Measurements from ENCODE around the gene TMEM132A.
"Not testable (repeated sequence)": the region's sequence is repeated elsewhere in the genome, so short reads cannot be mapped to it uniquely, and the experiment has no call there.

Gene TMEM132A

GRCh38 chr11:60964801-60965200 lies 40.5 kb downstream of the TMEM132A start:
- DNase-seq (ENCODE audit: low spot score), result no peak

- DNase-seq (ENCODE audit: low spot score), result no peak
Measured at GRCh38 chr11:60966890-60967289, 42.6 kb downstream of the TMEM132A start.

- no peak for DNase-seq (ENCODE audit: low spot score)
Measured at GRCh38 chr11:60968223-60968622, 44.0 kb downstream of the TMEM132A start.

GRCh38 chr11:60970369-60970774 lies 46.1 kb downstream of the TMEM132A start:
- DNase-seq (ENCODE audit: low spot score), result no peak

GRCh38 chr11:60970890-60971289 lies 46.6 kb downstream of the TMEM132A start:
- DNase-seq (ENCODE audit: low spot score), result no peak

GRCh38 chr11:60971520-60971919 lies 47.3 kb downstream of the TMEM132A start, which contains the start of gene CD6:
Gene CD6, plus strand, starts transcription at chr11:60971680. Its CDS starts 186 bp downstream, at chr11:60971866.
- no peak for DNase-seq (ENCODE audit: low spot score)

- DNase-seq (ENCODE audit: low spot score), result no peak
Measured at GRCh38 chr11:60972182-60973030, 48.1 kb downstream of the TMEM132A start.

- no peak for DNase-seq (ENCODE audit: low spot score)
Measured at GRCh38 chr11:60973699-60974098, 49.4 kb downstream of the TMEM132A start.

GRCh38 chr11:60974316-60974715 lies 50.1 kb downstream of the TMEM132A start:
- not testable (repeated sequence) for DNase-seq (ENCODE audit: low spot score)

GRCh38 chr11:60974726-60975125 lies 50.5 kb downstream of the TMEM132A start:
- DNase-seq (ENCODE audit: low spot score), result peak; percentile 56

GRCh38 chr11:60977224-60977623 lies 53.0 kb downstream of the TMEM132A start:
- no peak for DNase-seq (ENCODE audit: low spot score)

GRCh38 chr11:60977836-60978235 lies 53.6 kb downstream of the TMEM132A start:
- no peak for DNase-seq (ENCODE audit: low spot score)

GRCh38 chr11:60978546-60979380 lies 54.5 kb downstream of the TMEM132A start:
- DNase-seq (ENCODE audit: low spot score), result no peak

GRCh38 chr11:60981515-60981914 lies 57.3 kb downstream of the TMEM132A start:
- no peak for DNase-seq (ENCODE audit: low spot score)

- DNase-seq (ENCODE audit: low spot score), result no peak
Measured at GRCh38 chr11:60982184-60982583, 57.9 kb downstream of the TMEM132A start.

- no peak for DNase-seq (ENCODE audit: low spot score)
Measured at GRCh38 chr11:60984149-60984548, 59.9 kb downstream of the TMEM132A start.

GRCh38 chr11:60984636-60985035 lies 60.4 kb downstream of the TMEM132A start:
- no peak for DNase-seq (ENCODE audit: low spot score)

- DNase-seq (ENCODE audit: low spot score), result no peak
Measured at GRCh38 chr11:60985501-60985900, 61.2 kb downstream of the TMEM132A start.

GRCh38 chr11:60985991-60986915 lies 62.0 kb downstream of the TMEM132A start:
- DNase-seq (ENCODE audit: low spot score), result no peak
